Ramos (cell line): Measurements from ENCODE around the gene RUNX1.

Source experiments
- in situ Hi-C: fragments of 300-500 bp; cut with MboI; formaldehyde crosslinking; loops from one replicate; pipeline ENCODE4 v1.14.3; 2022; ENCODE audit warnings: low sequenced_read_pairs; ENCODE audit not compliant: unreplicated experiment

The RUNX1 gene

GRCh38 chr21:34889676-34890469 is 159.2 kb downstream of the RUNX1 start:
- in situ Hi-C loops, result loop anchor here (10.0 kb wide), 2 partner anchors 155 to 515 kb away; partner anchors contain the start of gene RUNX1

GRCh38 chr21:34889320-34889675 is 159.8 kb downstream of the RUNX1 start:
- in situ Hi-C loops, result loop anchor here (10.0 kb wide), 2 partner anchors 156 to 516 kb away; partner anchors contain the start of gene RUNX1

- in situ Hi-C loops, result loop anchor here (10.0 kb wide), 2 partner anchors 156 to 516 kb away; partner anchors contain the start of gene RUNX1
Measured at GRCh38 chr21:34888569-34889319, 160.4 kb downstream of the RUNX1 start.

- in situ Hi-C loops, result loop anchor here (10.0 kb wide), 2 partner anchors 157 to 517 kb away; partner anchors contain the start of gene RUNX1
Measured at GRCh38 chr21:34887725-34888568, 161.2 kb downstream of the RUNX1 start.

GRCh38 chr21:34887105-34887442 is 162.0 kb downstream of the RUNX1 start:
- in situ Hi-C loops, result loop anchor here (10.0 kb wide), 2 partner anchors 158 to 518 kb away; partner anchors contain the start of gene RUNX1

GRCh38 chr21:34886240-34887104 is 162.6 kb downstream of the RUNX1 start:
- in situ Hi-C loops, result loop anchor here (10.0 kb wide), 2 partner anchors 158 to 518 kb away; partner anchors contain the start of gene RUNX1

- in situ Hi-C loops, result loop anchor here (10.0 kb wide), 2 partner anchors 159 to 519 kb away; partner anchors contain the start of gene RUNX1
Measured at GRCh38 chr21:34885626-34886239, 163.4 kb downstream of the RUNX1 start.

- in situ Hi-C loops, result loop anchor here (10.0 kb wide), 2 partner anchors 160 to 520 kb away; partner anchors contain the start of gene RUNX1
Measured at GRCh38 chr21:34885125-34885524, 164.0 kb downstream of the RUNX1 start.

- in situ Hi-C loops, result loop anchor here (10.0 kb wide), 2 partner anchors 160 to 520 kb away; partner anchors contain the start of gene RUNX1
Measured at GRCh38 chr21:34884346-34884929, 164.7 kb downstream of the RUNX1 start.

GRCh38 chr21:34883491-34884271 is 165.4 kb downstream of the RUNX1 start:
- in situ Hi-C loops, result loop anchor here (10.0 kb wide), 2 partner anchors 161 to 521 kb away; partner anchors contain the start of gene RUNX1

- in situ Hi-C loops, result loop anchor here (10.0 kb wide), 2 partner anchors 162 to 522 kb away; partner anchors contain the start of gene RUNX1
Measured at GRCh38 chr21:34882719-34883131, 166.4 kb downstream of the RUNX1 start.

- in situ Hi-C loops, result loop anchor here (10.0 kb wide), 2 partner anchors 163 to 523 kb away; partner anchors contain the start of gene RUNX1
Measured at GRCh38 chr21:34881839-34882371, 167.2 kb downstream of the RUNX1 start.

- in situ Hi-C loops, result loop anchor here (10.0 kb wide), 2 partner anchors 163 to 523 kb away; partner anchors contain the start of gene RUNX1
Measured at GRCh38 chr21:34881421-34881820, 167.7 kb downstream of the RUNX1 start.

GRCh38 chr21:34880401-34880800 is 168.7 kb downstream of the RUNX1 start:
- in situ Hi-C loops, result loop anchor here (10.0 kb wide), 2 partner anchors 164 to 524 kb away; partner anchors contain the start of gene RUNX1

GRCh38 chr21:34878940-34879339 is 170.2 kb downstream of the RUNX1 start:
- in situ Hi-C loops, result loop anchor here (10.0 kb wide), 1 partner anchor 346 kb away; no protein-coding TSS in a partner anchor

- in situ Hi-C loops, result loop anchor here (10.0 kb wide), 1 partner anchor 346 kb away; no protein-coding TSS in a partner anchor
Measured at GRCh38 chr21:34878501-34878900, 170.6 kb downstream of the RUNX1 start.
